HG03159 (cell line): ENCODE results near the gene IFNAR1.
A peak's percentile ranks its signal among the peaks of the same experiment; 100 is the strongest.
"Not testable (repeated sequence)": the region's sequence is repeated elsewhere in the genome, so short reads cannot be mapped to it uniquely, and the experiment has no call there.

ENCODE experiments used
- ATAC-seq: cut with Tn5 transposase; IDR thresholded peaks from one replicate; pipeline ENCODE4 v1.9.1; 2021; ENCODE audit warnings: mild to moderate bottlenecking, moderate library complexity; ENCODE audit not compliant: unreplicated experiment

The IFNAR1 gene

GRCh38 chr21:33305938-33306337 lies 18.8 kb upstream of the IFNAR1 start:
- ATAC-seq: no peak

GRCh38 chr21:33308586-33309490 lies 15.9 kb upstream of the IFNAR1 start:
- ATAC-seq: peak; percentile 89

DNA sequence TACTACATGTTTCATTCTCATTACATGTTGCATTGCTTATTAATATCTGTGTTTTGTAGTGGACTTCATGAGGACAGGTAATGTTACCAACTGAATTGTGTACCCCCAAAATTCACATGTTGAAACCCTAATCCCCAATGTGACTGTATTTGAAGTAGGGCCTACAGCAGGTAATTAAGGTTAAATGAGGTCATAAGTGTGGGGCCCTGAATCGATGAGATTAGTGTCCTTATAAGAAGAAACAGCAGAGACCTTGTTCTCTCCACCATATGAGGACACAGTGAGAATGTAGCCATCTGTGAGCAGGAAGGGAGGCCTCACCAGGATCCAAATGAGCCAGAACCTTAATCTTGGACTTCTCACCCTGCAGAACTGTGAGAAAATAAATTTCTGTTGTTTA lies 15.0 kb upstream of the IFNAR1 start:
- ATAC-seq: no peak

GRCh38 chr21:33312121-33312520 lies 12.6 kb upstream of the IFNAR1 start:
- ATAC-seq: no peak

- no peak for ATAC-seq
These were observed 11.6 kb upstream of the IFNAR1 start for GRCh38 chr21:33313183-33313582.

DNA sequence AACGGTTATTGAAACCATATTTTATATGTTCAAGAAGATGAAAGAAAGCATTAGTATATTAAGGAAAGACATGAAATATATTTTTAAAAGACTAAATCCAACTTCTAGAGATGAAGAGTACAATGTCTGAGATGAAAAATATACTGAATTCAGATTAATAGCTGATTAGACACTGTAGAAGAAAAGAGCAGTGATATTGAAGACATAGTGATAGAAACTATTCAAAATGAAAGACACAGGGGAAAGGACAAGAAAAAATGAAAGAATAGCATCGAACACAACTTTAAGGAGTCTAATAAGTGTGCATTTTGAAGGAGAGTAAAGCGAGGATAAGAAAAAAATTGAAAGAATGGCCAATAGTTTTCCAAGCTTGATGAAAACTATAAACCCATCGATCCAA lies 11.2 kb upstream of the IFNAR1 start:
- ATAC-seq: no peak

GRCh38 chr21:33314111-33314510 lies 10.7 kb upstream of the IFNAR1 start:
- no peak for ATAC-seq

- ATAC-seq: no peak
These were observed 8.6 kb upstream of the IFNAR1 start for GRCh38 chr21:33315946-33316710.

DNA sequence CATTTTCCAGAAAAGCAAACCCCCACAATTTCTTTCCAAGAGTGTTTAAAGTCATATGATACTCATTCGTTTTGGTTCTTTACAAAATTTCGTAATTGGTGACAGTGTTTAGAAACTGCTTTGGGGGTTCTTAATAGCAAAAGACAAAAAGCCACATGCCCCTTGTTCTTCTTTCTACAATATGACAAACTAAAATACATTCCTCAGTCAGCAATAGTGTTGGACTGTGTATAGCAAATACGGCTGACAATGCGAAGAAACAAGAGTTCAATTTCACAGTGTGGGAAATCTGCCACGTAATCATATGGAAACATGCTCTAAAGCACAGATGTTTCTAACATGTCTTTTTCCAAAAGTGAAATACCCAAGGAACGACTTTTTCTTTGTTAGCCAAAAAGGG lies 7.6 kb upstream of the IFNAR1 start:
- no peak for ATAC-seq

DNA sequence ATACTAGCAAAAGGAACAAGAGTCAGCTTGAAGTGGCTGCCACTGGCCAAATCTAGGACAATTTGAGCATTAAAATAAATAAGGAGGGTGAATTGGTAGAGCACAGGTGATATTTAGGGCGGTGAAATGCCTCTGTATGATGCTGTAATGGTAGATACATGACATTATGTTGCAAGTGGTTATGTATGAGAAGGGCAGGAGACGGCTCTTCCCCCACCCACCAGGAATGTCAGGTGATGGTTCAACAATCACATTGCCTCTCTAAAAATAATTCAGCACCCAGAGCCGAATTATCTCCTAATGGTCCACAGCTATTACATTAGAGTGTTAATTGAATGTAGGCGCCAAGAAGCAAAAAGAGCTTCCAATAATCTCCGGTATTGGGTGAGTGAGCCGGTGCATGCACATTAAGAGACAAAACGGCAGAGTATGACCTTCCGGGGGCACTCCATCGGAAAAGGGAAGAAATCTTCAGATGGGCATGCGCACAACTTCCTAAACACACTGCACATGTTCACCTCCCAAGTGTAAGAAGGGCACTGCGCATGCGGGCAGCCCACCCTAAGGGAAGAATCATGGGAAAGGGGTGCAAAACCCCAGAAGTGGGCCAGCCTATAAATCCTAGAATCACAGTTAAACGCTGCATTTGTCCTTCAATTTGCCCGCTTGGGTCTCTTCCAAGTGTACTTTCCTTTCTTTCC lies 6.8 kb upstream of the IFNAR1 start:
- no peak for ATAC-seq

GRCh38 chr21:33321005-33321404 lies 3.8 kb upstream of the IFNAR1 start:
- not testable (repeated sequence) for ATAC-seq

DNA sequence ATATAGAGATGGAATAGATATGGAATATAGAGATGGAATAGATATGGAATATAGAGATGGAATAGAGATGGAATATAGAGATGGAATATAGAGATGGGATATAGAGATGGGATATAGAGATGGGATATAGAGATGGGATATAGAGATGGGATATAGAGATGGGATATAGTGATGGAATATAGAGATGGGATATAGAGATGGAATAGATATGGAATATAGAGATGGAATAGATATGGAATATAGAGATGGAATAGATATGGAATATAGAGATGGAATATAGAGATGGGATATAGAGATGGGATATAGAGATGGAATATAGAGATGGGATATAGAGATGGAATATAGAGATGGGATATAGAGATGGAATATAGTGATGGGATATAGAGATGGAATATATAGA lies 1.2 kb upstream of the IFNAR1 start:
- ATAC-seq: not testable (repeated sequence)

- ATAC-seq: peak; percentile 26
These were observed 675 bp downstream of the IFNAR1 start for GRCh38 chr21:33325222-33326067.

DNA sequence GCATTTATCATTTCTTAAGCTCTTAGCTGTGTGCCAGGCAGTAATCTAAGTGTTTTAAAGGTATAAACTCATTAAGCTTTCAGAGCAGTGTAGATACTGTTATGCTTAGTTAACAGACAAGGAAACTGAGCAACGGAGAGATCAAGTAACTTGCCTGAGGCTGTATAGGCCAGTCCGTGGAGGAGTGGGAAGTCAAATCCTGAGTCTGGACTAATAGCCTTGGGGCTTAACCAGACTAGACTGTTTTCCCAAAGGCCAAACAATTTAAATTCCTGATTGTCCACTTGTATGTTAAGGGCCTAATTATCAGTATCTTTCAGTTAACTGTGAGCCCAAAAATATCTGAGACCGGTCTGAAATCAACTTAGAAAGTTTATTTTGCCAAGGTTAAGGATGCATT lies 2.6 kb downstream of the IFNAR1 start:
- ATAC-seq: no peak

- no peak for ATAC-seq
These were observed 3.1 kb downstream of the IFNAR1 start for GRCh38 chr21:33327792-33328433.

- ATAC-seq: no peak
These were observed 6.0 kb downstream of the IFNAR1 start for GRCh38 chr21:33330726-33331125.

GRCh38 chr21:33332143-33332542 lies 7.4 kb downstream of the IFNAR1 start:
- peak; percentile 82 for ATAC-seq

- ATAC-seq: no peak
These were observed 9.4 kb downstream of the IFNAR1 start for GRCh38 chr21:33334191-33334590.

- ATAC-seq: no peak
These were observed 10.1 kb downstream of the IFNAR1 start for GRCh38 chr21:33334824-33335223.

- ATAC-seq: no peak
These were observed 14.4 kb downstream of the IFNAR1 start for GRCh38 chr21:33339135-33339534.
